SJSA1 (cell line): ENCODE measurements around the gene CEP63. TPM values are rescaled to one million over a fixed set of nuclear protein-coding genes. Genes with fewer than 3 reads are reported as not detected.
"Not testable (repeated sequence)": the region's sequence is repeated elsewhere in the genome, so short reads cannot be mapped to it uniquely, and the experiment has no call there.

Experiments
- DNase-seq, 2 experiments: peaks; one replicate each; pipeline ENCODE4 v3.0.0-alpha.2; 2015 to 2020; ENCODE audit warnings: low spot score in 2 of 2, low read depth in 1 of 2
- H3K27ac ChIP-seq: fragments of 250-450 bp; sonication (Bioruptor Pico); 2 replicates; pipeline ENCODE4 v1.5.1; 2020; ENCODE audit warnings: mild to moderate bottlenecking, moderate library complexity
- H3K27me3 ChIP-seq: fragments of 250-450 bp; sonication (Bioruptor Pico); replicated peaks from 2 replicates; pipeline ENCODE4 v1.5.1; 2020; ENCODE audit warnings: mild to moderate bottlenecking, moderate library complexity
- H3K36me3 ChIP-seq: fragments of 250-450 bp; sonication (Bioruptor Pico); 2 replicates; pipeline ENCODE4 v1.5.1; 2020; ENCODE audit warnings: mild to moderate bottlenecking
- H3K4me1 ChIP-seq: fragments of 250-450 bp; sonication (Bioruptor Pico); replicated peaks from 2 replicates; pipeline ENCODE4 v1.6.1; 2021; ENCODE audit warnings: mild to moderate bottlenecking
- H3K4me3 ChIP-seq: fragments of 250-450 bp; sonication (Bioruptor Pico); 2 replicates; pipeline ENCODE4 v1.5.1; 2020; ENCODE audit warnings: mild to moderate bottlenecking
- H3K9me3 ChIP-seq: fragments of 250-450 bp; sonication (Bioruptor Pico); replicated peaks from 2 replicates; pipeline ENCODE4 v1.5.1; 2020; ENCODE audit warnings: mild to moderate bottlenecking
- total RNA-seq: library from RNA; depleted of rRNA; stranded (reverse); fragments of >200 nt; shearing (Covaris generic); gene quantifications from 2 replicates; pipeline ENCODE4 v1.2.3, GENCODE V29; 2014

The CEP63 gene
- total RNA-seq, 1 experiment from 2014 or later: 18.8 TPM

DNA sequence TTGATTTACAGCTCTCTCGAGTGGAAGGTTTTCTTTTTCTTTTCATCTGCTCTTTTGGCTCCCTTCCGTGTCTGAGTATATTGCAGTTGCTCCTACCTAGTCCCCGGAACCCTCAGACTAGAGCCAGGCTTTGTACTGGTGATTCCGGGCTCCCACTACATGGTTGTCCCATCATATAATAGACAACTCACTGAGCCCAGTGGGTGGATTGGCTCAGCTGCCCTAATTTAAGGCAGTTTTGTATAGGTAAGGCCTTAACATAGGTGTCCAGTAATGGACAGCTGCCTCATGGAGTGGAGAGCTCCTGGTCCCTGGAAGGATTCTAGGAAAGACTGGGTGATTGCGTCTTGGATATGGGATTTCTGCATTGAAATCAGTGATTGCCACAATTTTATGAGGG, 106.9 kb downstream of the CEP63 start:
- Histone ChIP-seq H3K4me1 (peaks cover 9% of the 10 kb centered on the region), H3K9me3 (no peaks in the 10 kb centered on the region), H3K27ac (no peak overlapping the region), H3K36me3 (no peaks in the 10 kb centered on the region), H3K27me3 (no peaks in the 10 kb centered on the region), H3K4me3 (no peak overlapping the region)
- DNase-seq: no peak

DNA sequence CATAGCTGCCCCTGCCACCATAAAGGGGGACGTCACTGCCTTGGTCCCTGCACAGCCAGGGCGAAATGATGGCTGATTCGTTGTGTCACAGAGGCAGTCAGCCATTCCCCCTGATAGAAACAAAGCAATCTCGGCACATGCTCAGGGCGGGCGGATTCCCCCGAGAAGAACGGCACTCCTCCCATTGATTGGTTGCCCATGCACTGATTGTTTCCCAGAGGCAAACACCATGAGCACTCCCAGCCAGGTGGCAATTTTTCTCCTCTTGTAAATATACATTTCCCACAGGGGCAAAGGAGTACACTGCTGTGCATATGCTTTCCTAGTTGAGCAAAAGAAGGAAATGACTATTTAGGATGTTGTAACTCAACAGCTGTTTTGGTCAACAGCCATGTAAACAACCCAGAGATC, 108.5 kb downstream of the CEP63 start:
- H3K36me3 ChIP-seq: no peaks in the 10 kb centered on the region
- no peak for DNase-seq
- H3K9me3 ChIP-seq: no peaks in the 10 kb centered on the region
- H3K4me3 ChIP-seq: no peak overlapping the region
- no peak overlapping the region for H3K27ac ChIP-seq
- H3K27me3 ChIP-seq: no peaks in the 10 kb centered on the region
- peaks cover 21% of the 10 kb centered on the region for H3K4me1 ChIP-seq

DNA sequence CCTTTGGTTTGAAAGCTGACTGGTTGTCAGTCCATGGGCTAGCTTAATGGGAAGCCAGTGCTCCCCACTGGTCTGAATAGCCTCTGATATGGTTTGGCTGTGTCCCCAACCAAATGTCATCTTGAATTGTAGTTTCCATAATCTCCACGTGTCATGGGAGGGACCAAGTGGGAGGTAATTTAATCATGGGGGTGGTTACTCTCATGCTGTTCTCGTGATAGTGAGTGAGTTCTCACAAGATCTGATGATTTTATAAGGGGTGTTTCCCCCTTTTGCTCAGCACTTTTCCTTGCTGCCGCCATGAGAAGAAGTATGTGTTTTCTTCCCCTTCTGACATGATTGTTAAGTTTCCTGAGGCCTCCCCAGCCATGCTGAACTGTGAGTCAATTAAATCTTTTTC, 109.1 kb downstream of the CEP63 start:
- not testable (repeated sequence) for DNase-seq, H3K27me3 ChIP-seq, H3K4me3 ChIP-seq, H3K27ac ChIP-seq, H3K9me3 ChIP-seq, H3K36me3 ChIP-seq
- peaks cover 23% of the 10 kb centered on the region for H3K4me1 ChIP-seq

DNA sequence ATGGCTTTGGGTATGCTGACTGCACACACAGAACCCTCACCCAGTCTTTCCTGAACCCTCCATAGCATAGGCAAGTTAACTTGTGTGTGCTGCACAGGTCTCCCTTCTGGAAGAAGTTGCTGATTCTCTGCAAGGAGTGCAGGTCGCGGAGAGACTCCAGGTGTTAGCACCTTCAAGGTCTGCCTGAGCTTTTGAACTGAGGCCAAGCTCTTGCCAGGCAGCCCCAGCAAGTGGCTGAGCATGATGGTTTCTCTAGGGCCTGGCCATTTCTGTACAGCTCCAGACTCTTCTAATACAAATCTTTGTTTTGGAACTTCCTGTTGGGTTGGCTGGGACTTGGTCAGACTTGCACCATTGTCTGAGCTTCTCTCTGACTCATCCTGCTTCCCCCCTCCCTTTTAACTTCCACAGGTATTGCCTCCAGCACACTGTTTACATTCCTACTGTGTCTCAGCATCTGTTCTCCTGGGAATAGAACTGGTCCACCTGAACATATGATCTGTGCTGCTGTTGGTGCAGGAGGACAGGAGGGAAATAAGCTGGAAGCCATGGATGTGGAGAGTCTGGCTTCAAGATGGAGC, 111.6 kb downstream of the CEP63 start:
- DNase-seq: peak in 1 of 2 experiments; percentile 21
- no peak overlapping the region for H3K4me3 ChIP-seq
- no peaks in the 10 kb centered on the region for H3K36me3 ChIP-seq
- no peaks in the 10 kb centered on the region for H3K9me3 ChIP-seq
- peaks cover 30% of the 10 kb centered on the region for H3K4me1 ChIP-seq
- H3K27me3 ChIP-seq: no peaks in the 10 kb centered on the region
- H3K27ac ChIP-seq: no peak overlapping the region

DNA sequence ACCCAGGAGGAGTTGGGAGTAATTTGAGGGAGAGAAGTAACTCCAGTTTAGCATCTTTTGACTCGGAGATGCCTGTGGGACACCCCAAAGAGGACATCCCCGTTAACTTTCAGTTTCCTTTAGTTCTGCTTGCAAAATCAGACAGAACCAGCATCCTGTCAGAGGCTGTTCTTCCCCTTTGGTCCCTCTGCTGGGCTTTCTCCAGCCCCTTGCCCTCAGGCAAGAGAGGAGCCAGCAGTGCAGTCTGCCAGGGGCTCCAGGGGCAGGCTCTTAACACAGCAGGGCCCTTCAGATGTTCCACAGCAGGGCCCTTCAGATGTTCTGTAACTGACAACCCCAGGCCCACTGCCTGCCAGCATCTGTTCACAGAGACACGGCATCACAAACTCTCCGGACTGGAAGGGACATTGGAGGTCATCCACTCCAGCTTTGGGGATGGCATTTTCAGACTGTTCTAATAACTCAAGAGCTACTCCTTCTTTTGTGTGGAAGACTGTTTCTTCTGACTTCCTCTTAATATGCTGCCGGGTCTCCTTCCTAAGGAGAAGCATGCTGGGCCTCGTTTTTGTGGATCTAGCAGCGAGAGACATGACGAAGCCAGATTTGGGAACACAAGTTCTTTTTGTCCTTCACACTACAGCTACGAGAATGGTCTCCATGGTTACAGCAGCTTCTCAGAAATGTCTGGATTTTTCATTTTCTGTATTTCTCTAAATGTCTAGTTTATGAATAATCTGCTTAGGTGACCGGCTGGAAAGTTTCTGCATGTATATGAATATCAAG, 113.1 kb downstream of the CEP63 start:
- Histone ChIP-seq H3K27ac (no peak overlapping the region), H3K27me3 (no peaks in the 10 kb centered on the region), H3K9me3 (no peaks in the 10 kb centered on the region)

DNA sequence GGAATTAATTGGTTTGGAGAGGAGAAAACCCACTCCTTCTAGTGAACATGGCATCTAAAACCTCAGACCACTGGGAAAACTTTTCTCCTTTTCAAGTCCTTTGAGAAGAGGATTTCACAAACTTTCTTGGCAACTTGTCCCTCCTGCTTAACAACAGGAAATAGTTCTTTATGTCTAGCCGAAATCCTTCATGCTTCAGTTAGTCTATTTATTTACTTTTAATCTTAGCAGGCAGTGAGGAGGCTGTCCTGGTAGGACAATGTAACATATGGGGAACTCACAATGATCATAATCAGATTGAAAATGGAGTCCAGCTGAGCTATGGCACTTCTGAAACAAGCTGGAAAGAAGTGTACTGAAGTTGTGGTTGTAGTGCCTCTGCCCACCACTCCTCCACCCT, 114.3 kb downstream of the CEP63 start:
- peak in 1 of 2 experiments; percentile 12 for DNase-seq
- Histone ChIP-seq H3K36me3 (no peaks in the 10 kb centered on the region), H3K27ac (no peak overlapping the region), H3K27me3 (no peaks in the 10 kb centered on the region), H3K4me1 (peaks cover 30% of the 10 kb centered on the region), H3K9me3 (no peaks in the 10 kb centered on the region), H3K4me3 (no peak overlapping the region)

More for the DNA sequence above, 113.1 kb downstream of the CEP63 start:
- Histone ChIP-seq H3K4me1 (peaks cover 30% of the 10 kb centered on the region), H3K36me3 (no peaks in the 10 kb centered on the region), H3K4me3 (no peak overlapping the region)
- no peak for DNase-seq

DNA sequence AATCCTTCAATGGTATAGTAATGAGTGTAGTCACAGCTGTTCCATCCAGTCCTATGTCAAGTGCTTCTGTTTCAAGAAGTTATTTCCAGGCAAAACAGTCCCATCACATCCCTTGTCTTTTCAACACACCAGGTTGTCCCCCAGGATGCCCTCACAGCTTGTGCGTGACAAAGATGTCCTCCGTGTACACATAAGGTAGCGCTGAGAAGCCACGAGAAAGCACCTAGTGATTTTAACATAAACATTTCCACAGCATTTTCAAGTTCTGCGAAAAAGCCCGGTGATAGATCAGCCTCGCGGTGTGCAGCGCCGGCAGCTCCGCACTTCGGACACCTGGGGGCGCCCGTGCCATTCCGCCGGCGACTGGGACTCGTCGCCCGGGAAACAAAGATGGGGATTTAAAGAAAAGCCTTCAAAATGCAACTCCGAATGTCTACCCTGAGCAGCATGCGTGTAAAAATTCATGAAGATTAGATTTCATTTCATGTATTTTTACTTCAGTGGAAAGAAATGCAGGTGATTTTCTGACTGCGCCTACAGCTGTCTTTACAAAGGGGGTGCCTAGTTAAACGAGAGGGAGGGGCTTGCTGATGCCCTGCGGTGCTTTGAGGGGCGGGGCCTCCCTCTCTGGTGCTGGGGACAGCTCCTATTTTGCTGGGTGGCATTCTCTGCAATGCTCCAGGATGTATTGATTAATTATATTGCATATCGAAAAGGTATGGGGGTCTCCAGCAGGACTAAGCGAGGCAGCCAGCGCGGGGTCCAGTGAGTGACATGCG, 115.0 kb downstream of the CEP63 start:
- DNase-seq: peak; percentile 52 to 60
- no peaks in the 10 kb centered on the region for H3K36me3 ChIP-seq
- H3K27ac ChIP-seq: no peak overlapping the region
- peaks cover 30% of the 10 kb centered on the region for H3K4me1 ChIP-seq
- H3K9me3 ChIP-seq: no peaks in the 10 kb centered on the region
- H3K4me3 ChIP-seq: no peak overlapping the region
- no peaks in the 10 kb centered on the region for H3K27me3 ChIP-seq

DNA sequence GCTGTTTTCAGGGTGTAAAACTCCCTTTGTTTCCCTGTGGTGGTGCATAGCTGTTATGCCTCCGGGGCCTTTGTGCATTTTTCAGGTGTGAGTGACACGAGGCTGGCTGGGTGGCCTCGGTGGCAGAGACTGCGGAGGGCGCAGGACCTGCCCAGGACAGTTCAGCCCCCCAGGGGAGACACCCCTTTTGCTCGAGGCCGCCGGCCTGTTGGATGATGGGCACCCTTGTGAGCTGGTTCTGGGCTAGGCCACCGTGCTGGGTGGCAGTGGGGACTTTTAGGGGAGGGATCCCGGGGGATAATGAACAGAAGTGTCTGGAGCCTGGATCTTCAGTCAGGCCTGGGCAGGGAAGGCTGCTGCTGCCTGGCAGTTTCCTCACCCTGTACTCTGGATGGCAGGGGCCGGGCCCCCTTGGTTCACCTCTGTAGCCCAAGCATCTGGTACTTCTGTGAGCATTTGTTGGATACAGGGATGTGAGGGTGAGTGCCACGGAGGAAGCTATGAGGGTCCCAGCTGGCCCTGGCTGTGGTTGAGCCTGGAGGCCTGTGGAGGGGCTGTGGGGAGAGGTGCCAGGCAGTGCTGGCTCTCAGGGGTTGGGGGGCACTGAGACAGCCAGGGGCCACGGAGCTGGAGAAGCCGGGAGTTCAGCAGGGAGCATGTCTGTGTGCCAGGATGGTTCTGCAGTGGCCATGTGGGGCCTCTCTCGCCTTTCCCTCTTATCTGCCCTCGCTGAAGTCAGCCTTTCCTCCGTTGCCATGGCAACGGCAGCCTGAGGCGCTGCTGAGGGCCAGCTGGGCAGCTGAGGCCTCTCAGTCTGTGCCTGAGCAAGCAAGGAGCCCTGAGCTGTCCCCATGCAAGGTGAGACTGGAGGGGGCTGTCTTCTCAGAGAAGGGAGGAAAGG, 115.9 kb downstream of the CEP63 start:
- Histone ChIP-seq H3K4me3 (no peak overlapping the region), H3K36me3 (no peaks in the 10 kb centered on the region), H3K27ac (no peak overlapping the region), H3K27me3 (no peaks in the 10 kb centered on the region), H3K4me1 (peaks cover 30% of the 10 kb centered on the region), H3K9me3 (no peaks in the 10 kb centered on the region)
- DNase-seq: peak in 1 of 2 experiments; percentile 40

DNA sequence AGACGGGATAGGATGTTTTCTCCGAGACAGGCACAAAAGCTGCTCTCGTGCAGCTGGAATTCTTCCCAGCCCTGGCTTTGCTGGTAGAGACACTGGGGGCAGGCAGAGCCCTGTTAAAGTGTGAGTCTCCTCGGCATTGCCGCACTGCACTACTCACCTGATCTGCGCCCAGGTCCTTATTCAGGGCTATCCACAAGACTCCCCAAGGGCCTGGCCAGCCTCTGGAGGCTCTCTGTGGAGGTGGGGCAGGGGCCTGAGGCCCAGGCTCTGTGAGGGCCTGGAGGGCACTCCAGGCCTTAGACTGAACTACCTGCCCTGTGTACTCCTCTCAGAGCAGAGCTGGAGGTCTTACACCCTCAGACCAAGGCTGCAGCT, 116.6 kb downstream of the CEP63 start:
- Histone ChIP-seq H3K9me3 (no peaks in the 10 kb centered on the region), H3K27me3 (no peaks in the 10 kb centered on the region), H3K36me3 (no peaks in the 10 kb centered on the region), H3K4me3 (no peak overlapping the region), H3K27ac (no peak overlapping the region), H3K4me1 (peaks cover 25% of the 10 kb centered on the region)
- DNase-seq: no peak

DNA sequence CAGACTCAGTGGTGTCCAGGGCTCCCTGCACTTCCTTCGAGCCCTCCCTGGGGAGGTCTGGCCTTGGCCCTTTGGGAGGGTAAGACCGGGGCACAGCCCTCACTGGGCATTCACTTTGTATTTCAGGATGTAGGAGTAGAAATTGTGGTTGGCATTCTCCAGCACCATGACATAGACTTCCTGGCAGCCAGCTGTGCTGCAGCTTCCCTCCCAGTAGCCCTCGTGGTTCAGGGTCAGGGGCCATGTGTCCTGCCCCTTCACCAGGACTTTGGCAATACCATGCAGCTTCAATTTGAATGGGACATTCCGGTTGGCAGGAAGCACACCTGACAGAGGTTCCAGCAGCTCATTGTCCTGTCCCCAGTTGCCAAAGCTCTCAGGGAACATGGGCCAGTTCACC, 117.6 kb downstream of the CEP63 start:
- Histone ChIP-seq H3K27ac (no peak overlapping the region), H3K4me1 (peaks cover 14% of the 10 kb centered on the region), H3K27me3 (no peaks in the 10 kb centered on the region), H3K36me3 (no peaks in the 10 kb centered on the region), H3K9me3 (no peaks in the 10 kb centered on the region), H3K4me3 (no peak overlapping the region)
- DNase-seq: no peak

DNA sequence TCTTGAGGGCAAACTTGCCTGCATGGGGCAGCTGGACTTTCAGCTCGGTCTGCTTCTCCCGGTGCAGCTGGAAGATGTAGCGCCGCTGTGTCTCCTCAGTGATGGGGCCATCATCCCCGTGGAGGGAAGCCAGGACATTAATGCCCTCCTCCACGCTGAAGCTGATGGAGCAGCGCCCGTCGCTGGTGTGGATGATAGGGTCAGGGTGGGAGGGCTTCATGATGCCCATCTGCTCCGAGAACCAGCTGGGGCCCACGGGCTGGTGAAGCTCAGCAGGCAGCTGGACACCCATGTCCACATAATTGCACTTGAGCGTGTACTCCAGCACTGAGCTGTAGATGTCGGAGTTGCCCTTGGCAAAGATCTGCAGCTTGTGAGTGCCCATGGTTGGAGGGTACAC, 118.1 kb downstream of the CEP63 start:
- Histone ChIP-seq H3K9me3 (no peaks in the 10 kb centered on the region), H3K36me3 (no peaks in the 10 kb centered on the region), H3K27me3 (no peaks in the 10 kb centered on the region), H3K4me3 (no peak overlapping the region), H3K4me1 (peaks cover 9% of the 10 kb centered on the region), H3K27ac (no peak overlapping the region)
- DNase-seq: peak in 1 of 2 experiments; percentile 35

DNA sequence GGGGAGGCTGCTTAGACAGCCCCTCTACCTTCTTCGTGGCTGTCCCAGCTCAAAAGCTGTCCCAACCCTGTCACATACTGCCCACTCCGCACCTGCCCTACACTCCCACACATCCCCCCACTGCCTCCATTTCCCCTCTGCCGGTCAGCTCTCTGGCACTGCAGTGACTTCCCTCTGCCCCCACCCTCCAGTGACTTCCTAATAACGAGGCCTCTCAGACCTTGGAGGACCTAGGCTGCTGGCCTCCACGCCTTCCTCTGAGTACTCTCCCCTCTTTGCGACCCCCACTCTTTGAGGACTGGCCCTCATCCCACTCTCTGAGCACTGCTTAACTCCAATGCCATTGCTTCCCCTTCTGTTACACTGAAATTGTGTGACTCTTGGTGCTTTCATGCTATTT, 119.7 kb downstream of the CEP63 start:
- no peak for DNase-seq
- no peaks in the 10 kb centered on the region for H3K36me3 ChIP-seq
- H3K27me3 ChIP-seq: no peaks in the 10 kb centered on the region
- H3K4me3 ChIP-seq: no peak overlapping the region
- no peaks in the 10 kb centered on the region for H3K9me3 ChIP-seq
- no peak overlapping the region for H3K27ac ChIP-seq
- H3K4me1 ChIP-seq: peaks cover 2% of the 10 kb centered on the region
